HG02885 (cell line): ENCODE results near the gene CD8B.

Experiments
- ATAC-seq: cut with Tn5 transposase; IDR thresholded peaks from one replicate; pipeline ENCODE4 v1.9.1; 2021; ENCODE audit warnings: mild to moderate bottlenecking; ENCODE audit not compliant: unreplicated experiment, poor library complexity

The CD8B gene

DNA sequence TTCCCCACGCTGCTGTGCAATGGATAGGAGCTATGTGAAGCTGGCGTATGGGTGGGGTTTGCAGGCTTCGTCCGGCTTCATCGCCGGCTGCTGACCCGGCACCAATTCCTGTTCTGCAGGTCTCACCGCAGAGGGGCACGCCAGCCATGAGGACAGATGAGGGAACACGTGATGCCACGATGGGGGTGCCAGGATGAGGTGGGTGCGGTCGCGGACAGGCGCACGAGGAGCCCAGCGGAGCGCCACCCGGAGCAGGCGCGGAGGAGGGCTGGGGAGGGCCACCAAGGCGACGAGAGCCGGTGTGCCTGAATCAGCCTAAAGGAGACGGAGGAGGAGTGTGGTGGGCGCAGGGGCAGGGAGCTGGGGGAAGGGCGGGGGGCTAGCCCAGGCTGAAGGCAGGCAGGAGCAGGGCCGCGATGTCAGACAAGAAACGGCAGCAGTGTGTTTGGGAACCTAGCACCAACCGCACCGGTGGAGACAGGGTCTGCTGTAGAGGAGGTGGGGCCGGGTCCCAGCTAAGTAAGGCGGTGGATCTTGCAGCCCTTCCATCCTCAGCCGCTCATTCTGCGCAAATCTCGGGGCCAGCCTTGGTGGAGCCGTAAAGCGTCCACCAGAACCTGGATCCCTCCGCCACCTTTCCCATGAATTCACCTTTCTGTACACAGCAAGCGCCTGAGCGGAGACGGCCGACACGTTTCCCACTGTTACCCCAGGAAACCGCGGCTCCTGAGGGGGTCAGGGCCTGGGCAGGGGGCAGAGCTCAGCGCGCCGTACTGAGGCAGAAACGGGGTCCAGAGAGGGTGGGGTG, 54.0 kb downstream of the CD8B start:
- ATAC-seq = peak; percentile 38

DNA sequence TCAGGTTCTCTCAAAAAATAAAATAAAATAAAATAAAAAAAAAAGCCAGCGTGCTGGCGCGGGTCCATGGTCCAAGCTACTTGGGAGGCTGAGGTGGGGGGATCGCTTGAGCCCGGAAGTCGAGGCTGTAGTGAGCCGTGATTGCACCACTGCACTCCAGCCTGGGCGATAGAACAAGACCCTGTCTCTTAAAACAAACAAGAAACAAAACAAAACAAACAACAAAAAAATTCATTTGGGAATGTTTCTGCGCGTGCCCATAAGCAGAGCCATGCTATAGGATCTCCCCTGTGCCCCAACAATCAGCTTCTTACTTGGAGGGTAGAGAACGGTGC, 54.6 kb downstream of the CD8B start:
- no peak for ATAC-seq

DNA sequence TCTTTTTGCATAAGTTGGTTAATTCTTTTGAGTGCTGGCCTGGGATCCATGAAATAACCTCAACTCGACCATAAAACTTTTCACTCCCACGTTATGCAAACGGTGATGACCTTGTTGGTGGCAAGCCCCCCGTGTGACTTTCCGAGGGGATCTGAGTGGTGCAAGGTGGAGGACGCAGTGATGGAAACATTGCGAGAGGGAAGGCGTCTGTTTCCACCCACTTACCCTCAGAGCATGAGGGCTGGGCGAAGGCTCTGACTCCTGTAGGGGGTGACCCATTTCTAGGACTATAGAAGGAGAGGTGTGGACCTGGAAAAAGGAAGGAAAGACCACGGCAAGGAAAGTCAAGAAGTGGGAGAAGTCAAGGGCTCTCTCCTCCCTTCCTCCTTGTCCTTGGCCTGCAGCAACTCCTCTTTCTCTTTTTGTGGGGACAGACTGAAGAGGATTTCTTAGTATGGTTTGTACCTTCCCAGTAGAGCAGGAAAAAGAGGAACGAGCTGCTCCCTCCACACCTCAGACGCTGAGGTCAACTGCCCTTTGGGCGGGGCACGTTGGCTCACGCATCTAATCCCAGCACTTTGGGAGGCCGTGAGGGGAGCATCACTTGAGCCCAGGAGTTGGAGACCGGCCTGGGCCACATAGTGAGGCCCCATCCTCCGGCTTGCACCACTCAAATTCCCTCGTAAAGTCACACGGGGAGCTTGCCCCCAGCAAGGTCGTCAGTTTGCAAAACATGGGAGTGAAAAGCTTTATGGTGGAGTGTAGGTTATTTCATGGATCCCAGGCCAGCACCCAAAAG, 55.4 kb downstream of the CD8B start:
- no peak for ATAC-seq

DNA sequence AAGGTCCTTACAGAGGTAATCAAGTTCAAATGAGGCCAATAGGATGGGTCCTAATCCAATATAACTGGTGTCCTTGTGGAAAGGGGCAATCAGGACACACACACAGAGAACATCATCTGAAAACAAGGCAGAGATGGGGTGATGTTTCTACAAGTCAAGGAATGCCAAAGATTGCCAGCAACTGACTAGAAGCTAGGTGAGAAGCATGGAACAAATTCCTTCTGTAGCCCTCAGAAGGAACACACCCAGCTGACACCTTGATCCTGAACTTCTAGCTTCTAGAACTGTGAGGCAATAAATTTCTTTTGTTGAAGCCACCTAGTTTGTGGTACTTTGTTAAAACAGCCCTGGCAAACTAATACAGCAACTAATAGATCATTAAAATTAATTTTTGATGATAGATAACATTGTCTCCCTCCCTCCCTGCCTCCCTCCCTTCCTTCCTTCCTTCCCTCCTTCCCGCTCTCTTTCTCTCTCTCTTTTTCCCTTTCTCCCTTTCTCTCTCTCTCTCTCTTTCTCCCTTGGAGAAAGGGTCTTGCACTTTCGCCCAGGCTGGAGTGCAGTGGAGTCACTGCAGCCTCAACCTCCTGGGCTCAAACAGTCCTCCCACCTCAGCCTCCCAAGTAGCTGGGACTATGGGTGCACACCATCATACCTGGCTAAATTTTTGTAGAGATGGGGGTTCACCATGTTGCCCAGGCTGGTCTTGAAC, 60.7 kb downstream of the CD8B start:
- no peak for ATAC-seq

DNA sequence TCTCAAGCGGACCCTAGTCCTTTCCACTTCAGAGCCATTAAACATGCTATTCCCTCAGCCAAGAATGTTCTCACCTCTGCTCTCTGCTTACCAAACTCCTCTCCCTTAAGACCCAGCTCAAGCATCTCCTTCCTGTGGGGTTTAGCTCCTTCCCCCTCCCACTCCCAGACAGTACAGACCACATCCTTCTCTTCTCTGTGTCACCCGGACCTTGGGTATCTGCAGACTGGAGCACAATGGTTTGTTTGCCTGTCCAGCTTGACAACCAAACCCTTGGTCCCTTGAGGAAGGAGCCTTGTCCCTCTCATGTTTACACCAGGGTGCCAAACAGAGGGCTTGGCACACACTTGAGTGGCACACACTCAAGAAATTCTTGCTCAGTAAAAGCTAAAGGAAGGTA, 66.8 kb downstream of the CD8B start:
- ATAC-seq = no peak

DNA sequence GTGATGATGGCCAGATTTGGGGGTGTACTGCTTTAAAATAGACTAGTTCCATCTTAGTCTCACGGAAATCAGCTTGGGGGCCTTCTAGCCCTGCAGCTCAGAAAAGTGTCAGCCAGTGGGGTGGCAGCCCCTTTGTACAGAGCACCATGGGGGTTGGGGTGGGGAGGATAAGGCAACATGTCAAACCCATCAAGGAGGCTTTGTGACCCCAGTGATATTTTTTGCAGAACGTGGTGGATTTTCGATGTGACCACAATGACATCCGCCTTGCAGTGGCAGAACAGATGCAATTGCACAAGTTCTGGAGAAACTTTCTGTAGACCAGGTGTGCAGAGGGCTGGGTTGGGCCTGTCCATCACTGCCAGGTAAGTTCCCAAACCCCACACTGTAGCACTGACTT, 67.9 kb downstream of the CD8B start:
- ATAC-seq = no peak

DNA sequence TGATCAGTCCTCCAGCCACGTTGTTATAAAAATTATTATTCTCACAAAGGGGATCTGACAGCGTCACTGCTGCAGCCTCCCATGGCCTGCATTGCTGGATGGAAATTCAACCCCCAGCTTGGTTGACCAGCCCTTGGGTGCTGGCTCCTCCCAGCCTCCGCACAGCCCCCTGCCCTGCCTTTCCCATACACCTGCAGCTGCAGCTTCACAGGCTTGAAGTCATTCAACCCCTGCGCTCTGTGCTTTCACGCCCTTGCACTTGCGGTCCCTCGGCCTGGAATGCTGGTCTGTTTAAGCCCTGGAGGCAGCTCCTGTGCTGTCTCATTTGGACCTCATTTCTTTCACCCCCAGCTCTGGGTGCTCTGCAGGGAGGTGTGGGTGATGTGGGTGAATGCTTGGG, 70.1 kb downstream of the CD8B start:
- ATAC-seq = no peak

DNA sequence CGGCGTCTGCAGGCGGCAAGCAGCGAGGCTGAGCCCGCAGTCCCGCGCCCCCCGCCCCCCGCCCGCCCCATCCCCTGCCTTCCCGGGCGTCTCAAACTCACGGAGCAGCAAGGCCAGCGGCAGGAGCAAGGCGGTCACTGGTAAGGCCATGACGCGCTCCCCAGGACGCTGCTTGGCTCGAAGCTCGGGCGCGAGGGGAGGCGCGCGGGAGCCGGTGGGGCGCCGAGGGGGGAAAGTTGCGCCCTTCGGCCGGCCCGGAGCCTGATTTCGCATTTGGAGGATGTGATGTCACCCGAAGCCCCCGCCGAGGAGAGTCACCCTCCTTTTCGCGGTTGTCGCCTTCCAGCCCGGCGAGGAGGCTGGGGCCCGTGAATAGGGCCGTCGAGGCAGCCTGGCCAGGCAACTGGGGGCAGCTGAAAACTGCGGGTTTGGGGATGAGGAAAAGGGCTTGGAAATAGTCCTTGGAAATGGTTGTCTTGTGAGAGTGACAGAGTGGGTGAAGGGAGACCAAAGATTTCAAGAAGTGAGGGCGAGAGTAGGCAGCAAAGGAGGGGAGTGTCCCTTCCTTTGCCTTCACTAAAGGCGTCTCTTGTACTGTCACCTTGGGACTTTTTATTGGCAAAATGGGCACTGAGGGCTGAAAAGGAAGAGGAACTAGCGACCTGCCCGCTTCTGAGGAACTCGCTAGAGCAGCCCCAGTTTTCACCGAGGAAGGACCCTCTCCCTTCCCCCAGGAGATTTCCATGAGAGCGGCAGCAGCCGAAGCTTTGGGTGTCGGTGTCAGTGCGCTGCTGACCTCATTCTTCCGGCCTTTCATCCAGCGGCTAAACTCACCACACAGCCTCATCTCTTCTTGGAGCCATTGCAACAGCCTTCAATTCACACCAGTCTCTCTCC, 70.8 kb downstream of the CD8B start, which contains the start of gene CD8A:
TSS of gene CD8A (minus strand) at position 238 of the 897 bp plus-strand sequence. CDS start at position 150, 88 bp downstream.
- ATAC-seq = no peak

DNA sequence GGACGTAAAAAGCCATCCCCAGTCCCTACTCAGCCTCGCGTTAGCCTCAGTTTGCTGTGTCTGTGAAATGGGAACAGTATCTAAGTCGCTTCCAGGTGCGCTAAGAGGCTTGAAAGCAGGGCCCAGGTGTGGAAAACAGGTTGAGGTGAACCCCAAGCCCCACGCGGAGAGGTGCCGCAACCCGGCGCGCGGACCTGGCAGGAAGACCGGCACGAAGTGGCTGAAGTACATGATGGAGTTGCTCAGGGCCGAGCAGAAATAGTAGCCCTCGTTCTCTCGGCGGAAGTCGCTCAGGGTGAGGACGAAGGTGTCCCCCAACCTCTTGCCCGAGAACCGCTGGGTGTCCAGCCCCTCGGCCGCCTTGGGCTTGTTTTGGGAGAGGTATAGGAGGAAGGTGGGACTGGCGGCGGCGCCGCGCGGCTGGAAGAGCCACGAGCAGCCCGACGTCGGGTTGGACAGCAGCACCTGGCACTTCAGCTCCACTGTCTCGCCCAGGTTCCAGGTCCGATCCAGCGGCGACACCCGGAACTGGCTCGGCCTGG, 71.5 kb downstream of the CD8B start:
- no peak for ATAC-seq

DNA sequence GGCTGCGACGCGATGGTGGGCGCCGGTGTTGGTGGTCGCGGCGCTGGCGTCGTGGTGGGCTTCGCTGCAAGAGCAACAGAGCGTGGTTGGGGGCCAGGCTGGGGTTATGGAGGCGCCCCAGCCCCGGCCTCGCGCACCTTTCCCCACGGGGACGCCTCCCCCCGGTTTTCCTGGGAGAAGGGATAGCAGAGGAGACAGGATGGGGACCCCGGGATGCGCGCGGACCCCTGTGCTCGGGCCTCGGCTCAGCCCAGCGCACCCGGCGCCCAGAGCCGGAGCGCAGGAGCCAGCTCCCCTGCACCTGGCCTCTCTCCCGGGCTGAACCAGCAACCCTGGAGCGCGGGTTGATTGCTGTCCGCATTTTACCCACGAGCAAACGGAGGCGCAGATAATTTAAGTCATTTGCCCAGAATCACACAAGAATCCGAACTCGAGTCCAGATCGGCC, 72.0 kb downstream of the CD8B start:
- ATAC-seq = no peak

DNA sequence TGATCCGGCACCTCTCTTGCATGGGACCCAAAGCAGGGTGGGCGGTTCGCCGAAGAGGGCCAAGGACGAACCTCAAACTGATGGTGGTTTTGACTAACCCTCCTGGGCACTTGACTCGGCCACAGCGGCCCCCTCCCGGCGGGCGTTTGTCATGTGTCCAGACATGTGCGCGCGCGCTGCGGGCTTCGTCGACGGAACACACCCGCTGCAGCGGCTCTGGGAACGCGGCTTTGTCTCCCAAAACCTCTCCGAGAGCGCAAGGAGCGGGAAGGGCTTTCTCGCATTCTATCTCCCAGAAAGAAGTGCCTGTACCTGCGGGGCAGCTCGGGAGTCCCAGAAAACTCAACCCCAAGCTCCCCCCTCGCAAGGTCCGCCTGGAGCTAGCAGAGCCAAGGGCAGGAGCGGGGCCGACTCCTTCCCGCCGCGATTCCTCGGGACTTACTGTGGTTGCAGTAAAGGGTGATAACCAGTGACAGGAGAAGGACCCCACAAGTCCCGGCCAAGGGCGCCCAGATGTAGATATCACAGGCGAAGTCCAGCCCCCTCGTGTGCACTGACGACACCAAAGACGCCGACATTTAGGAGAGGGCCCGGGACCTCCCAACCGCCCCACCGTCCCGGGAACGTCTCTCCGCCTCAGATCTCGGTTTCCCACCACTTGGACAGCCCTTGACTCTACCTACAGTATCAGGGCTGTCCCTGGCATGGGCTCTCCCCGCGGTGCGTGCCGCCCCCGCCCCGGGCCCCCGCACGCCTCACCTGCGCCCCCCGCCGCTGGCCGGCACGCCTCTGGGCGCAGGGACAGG, 72.6 kb downstream of the CD8B start:
- no peak for ATAC-seq

DNA sequence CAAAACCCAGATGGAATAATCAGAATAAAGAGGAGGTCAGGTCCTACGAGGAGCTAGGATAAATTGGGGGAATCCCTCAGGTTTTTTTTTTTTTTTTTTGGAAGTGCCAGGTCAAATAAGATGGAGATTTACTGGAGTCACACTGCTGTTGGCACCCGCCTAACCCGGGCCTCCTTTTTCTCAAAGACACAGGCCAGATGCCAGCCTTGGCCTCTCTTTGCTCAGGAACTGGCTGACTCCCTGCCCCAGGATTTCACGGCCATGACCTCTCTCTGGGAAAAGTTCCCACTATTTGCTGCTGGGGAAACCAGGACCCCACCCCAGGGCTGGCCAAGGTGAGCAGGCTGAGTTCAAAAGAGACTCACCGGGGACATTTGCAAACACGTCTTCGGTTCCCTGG, 73.5 kb downstream of the CD8B start:
- ATAC-seq = no peak

DNA sequence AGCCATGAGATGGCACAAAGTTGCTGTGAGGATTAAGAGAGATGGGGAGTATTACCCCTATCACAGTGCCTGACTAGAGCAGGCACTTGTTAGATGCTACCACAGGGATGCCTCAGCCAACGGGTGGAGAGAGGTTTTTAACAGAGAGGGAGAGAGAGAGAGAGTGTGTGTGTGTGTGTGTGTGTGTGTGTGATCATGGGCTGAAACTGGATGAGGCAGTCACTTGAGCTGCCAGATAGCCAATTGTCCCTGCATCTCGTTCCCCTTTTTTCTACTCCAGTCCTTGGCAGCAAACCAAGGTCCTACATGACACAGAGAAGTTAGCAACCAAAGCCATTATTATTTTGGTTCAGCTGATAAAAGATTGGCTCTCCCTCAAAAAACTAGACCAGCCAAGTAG, 74.0 kb downstream of the CD8B start:
- ATAC-seq = no peak

DNA sequence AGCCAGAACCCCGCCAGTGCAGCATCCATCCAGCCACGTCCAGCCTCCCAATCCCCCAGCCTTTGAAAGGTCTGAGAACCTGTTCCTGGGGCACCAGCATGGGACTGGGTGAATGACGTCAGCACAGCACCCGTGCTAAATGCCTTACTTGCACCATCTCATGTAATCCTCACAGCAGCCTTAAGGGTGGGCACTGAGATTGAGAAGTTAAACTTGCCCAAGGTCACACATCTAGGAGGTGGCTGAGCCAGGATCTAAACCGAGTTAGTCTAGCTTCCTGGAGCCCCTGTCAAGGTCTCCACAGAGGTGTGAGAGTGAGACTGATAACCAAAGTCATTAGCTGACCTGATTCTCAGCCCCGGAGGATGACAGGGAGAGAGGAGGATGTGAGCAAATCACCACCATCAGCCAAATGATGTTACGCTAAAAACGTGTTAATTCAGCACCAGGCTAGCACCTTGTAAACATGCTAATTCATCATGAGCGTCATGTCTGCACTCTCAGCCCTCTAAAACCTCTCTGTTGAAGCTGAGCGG, 75.6 kb downstream of the CD8B start:
- ATAC-seq = no peak

DNA sequence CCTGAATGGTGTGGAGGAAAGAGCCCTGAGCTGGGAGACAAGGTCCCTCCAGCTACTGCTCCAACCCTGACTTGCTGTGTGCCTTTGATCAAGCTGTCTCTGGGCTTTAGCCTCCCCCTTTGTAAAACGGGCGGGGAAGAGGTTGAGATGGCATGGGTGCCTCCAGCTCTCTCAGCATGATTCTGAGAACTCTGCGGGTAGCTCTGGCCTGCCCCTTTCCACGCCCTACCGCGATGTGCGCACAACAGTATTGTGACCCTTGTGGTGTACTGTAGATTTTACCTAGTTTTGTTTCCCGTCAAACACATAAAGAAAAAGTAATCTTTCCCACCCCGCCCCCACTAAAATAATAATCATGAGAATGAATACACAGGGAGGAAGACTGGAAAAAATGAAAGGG, 76.2 kb downstream of the CD8B start:
- ATAC-seq = no peak

DNA sequence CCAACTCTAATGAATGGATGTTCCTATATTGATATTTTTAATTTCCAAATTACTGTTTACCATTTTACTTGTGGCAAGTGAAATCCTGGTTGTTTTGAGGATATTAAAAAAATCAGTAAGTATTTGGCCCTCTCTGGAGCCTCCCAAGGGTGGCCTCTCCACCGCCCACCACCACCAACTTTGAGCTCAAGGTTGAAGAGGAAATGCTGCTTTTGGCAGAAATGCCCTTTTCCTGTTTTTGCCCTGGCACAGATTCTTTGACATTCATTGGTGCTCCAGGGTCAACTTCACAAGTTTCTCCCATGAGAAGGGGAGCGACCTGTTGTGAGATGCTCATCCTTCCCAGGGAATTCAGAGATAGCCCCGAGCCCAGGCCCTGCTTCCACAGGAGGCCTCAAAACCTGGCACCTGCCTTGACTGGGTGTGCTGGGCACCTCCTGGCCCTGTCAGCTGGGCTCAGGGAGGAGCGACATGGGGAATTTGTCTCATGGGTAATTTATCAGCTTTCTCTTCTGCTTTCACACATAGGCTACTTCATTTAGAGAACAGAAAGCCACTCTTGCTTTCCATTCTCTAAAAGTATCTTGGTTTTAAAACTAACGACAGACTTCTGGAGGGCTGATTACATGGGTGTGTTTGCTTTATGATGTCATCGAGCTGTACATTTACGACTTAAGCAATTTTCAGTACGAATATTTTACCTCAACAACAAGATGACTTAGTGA, 77.9 kb downstream of the CD8B start:
- peak; percentile 95 for ATAC-seq

DNA sequence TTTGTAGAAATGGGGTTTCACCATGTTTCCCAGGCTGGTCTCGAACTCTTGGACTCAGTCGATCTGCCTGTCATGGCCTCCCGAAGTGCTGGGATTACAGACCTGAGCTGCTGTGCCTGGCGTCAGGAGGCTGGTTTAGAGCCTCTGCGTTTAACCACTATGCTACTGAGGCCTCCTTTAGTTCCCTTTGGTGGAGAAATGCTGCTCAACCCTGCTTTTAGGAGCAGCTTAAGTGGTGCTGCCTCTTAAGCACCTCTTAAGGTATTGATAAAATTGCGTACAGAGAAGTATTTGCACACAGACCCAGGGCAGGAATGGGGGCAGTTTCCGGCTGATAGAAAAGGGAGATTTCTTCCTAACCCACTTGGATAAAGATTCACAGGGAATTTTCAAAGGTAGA, 78.9 kb downstream of the CD8B start:
- no peak for ATAC-seq

DNA sequence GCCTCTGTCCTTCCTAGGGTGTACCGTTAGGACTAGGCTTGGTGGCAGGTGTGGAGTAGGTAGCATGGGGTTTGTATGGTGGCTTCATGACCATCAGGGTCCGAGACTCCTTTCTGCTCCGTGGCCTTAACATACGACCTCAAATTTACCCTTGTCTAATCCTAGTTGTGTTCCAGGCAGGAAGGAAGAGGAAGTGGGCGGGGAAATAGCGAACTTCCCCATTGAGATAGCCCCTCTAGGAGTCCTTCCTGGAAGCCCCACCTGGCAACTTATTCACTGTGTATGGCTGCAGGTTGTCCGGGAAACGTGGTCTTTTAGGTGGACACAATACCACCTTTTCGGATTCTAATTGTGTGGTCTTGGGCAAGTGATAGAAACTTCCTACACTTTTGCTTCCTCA, 80.3 kb downstream of the CD8B start:
- no peak for ATAC-seq
